Suprapubic skin (tissue), 4 donors: Measurements from ENCODE around the gene KRT78. TPM values are rescaled to one million over a fixed set of nuclear protein-coding genes. Genes with fewer than 3 reads are reported as not detected.

Experiments used
- DNase-seq, 2 donors: peaks; one replicate each; pipeline ENCODE4 v3.0.0-alpha.2; 2019; ENCODE audit warnings: low spot score in 2 of 2
- H3K27ac ChIP-seq: fragments of 200-600 bp; sonication (generic); one replicate; pipeline ENCODE4 v1.5.1; 2019
- H3K27me3 ChIP-seq: fragments of 200-600 bp; sonication (generic); one replicate; pipeline ENCODE4 v1.5.1; 2019
- H3K36me3 ChIP-seq: fragments of 200-600 bp; sonication (generic); one replicate; pipeline ENCODE4 v1.5.1; 2019
- H3K4me1 ChIP-seq: fragments of 200-600 bp; sonication (generic); one replicate; pipeline ENCODE4 v1.5.1; 2019
- H3K4me3 ChIP-seq: fragments of 200-600 bp; sonication (generic); one replicate; pipeline ENCODE4 v1.5.1; 2019; ENCODE audit warnings: mild to moderate bottlenecking
- H3K9me3 ChIP-seq: fragments of 200-600 bp; sonication (generic); one replicate; pipeline ENCODE4 v1.5.1; 2019
- EP300 ChIP-seq: sonication (generic); formaldehyde crosslinking; IDR thresholded peaks from one replicate; pipeline ENCODE4 v1.6.1; 2017; ENCODE audit warnings: antibody characterized with exemption
- POLR2A ChIP-seq, 2 donors: fragments of 450-650 bp; IDR thresholded peaks; one replicate each; pipeline ENCODE4 v1.6.1; 2017; ENCODE audit warnings: antibody characterized with exemption in 2 of 2, mild to moderate bottlenecking in 2 of 2, moderate library complexity in 2 of 2
- POLR2AphosphoS5 ChIP-seq, 3 donors: sonication (generic); formaldehyde crosslinking; IDR thresholded peaks; one replicate each; pipeline ENCODE4 v1.6.1; 2017; ENCODE audit warnings: antibody characterized with exemption in 3 of 3
- WGBS: methylation state at CpG from one replicate; pipeline ENCODE4 v1.1.5; 2018; 5-methylcytosine and 5-hydroxymethylcytosine counted together
- total RNA-seq, 4 donors: library from RNA; depleted of rRNA; stranded (reverse); fragments of >200 nt; gene quantifications; one replicate each; pipeline ENCODE4 v1.1.0, GENCODE V29; 2016
- TF ChIP-seq, protein P1 (sequence below), 2 donors: fragments of 200-600 bp in 1 of 2; fragments of 450-650 bp in 1 of 2; sonication (generic) in 1 of 2; IDR thresholded peaks; one replicate each; pipeline ENCODE4 v1.5.1; 2016 to 2019; ENCODE audit warnings: antibody characterized with exemption in 2 of 2, mild to moderate bottlenecking in 1 of 2, moderate library complexity in 1 of 2

Gene KRT78
- total RNA-seq, 4 donors from 2014 or later, result 48.9 to 115 (median 80.0) TPM

DNA sequence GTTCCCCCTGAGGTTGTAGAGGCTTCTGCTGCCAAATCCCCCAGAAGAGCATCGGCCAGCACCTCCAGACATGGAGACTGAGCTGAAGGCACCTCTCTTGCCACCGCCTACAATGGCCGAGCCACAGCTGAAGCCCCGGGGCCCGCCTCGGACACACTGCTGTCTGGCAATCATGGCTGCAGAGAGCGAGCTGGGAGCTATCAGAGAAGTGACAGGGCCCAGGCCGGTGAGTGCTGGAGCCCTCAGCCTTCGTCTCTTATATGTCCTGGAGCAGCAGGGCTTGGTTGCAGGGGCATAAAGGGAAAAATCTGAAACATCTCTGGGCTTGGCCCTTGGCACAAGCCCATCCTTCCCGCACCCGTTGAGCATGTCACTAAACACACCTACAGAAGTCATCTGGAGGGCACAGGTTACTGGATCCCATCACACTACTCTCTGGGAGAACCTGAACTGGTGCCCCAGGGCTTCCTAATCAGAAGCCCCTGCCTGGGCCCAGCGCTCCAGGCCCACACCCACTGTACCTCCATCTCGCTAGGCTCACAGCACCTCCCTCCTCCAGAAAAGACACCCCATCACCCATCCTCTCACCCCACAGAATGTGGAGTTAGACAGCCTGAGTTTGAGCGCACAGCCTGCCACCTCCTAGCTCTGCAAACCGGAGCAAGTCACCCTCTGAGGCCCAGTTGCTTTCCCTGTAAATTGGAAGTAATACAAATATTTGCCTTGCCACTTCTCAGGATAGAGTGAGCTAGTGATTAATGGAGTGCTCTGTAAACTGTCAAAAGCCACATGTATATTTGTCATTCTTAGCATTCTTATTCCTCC, 34.7 kb downstream of the KRT78 start, which contains the start of gene KRT4:
TSS of gene KRT4 (minus strand) at position 232 of the 825 bp plus-strand sequence. CDS start at position 174, 58 bp downstream.
- 69% methylated on average over 12 of the region's 15 CpGs for whole genome bisulfite sequencing
- no peak within 1 kb of the TSS for H3K4me3 ChIP-seq
- H3K27me3 ChIP-seq, result peaks cover 15% of the 10 kb centered on the region
- H3K4me1 ChIP-seq, result no peaks in the 10 kb centered on the region
- TF ChIP-seq POLR2A (IDR thresholded peaks at IDR 0.05) (no peak), EP300 (no peak), POLR2AphosphoS5 (IDR thresholded peaks at IDR 0.05) (no peak)
- TF ChIP-seq, protein P1, sequence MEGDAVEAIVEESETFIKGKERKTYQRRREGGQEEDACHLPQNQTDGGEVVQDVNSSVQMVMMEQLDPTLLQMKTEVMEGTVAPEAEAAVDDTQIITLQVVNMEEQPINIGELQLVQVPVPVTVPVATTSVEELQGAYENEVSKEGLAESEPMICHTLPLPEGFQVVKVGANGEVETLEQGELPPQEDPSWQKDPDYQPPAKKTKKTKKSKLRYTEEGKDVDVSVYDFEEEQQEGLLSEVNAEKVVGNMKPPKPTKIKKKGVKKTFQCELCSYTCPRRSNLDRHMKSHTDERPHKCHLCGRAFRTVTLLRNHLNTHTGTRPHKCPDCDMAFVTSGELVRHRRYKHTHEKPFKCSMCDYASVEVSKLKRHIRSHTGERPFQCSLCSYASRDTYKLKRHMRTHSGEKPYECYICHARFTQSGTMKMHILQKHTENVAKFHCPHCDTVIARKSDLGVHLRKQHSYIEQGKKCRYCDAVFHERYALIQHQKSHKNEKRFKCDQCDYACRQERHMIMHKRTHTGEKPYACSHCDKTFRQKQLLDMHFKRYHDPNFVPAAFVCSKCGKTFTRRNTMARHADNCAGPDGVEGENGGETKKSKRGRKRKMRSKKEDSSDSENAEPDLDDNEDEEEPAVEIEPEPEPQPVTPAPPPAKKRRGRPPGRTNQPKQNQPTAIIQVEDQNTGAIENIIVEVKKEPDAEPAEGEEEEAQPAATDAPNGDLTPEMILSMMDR (IDR thresholded peaks at IDR 0.05), result no peak
- DNase-seq, result no peak
- no peaks in the 10 kb centered on the region for H3K36me3 ChIP-seq
- no peak within 1 kb of the TSS for H3K27ac ChIP-seq
- H3K9me3 ChIP-seq, result no peaks in the 10 kb centered on the region

DNA sequence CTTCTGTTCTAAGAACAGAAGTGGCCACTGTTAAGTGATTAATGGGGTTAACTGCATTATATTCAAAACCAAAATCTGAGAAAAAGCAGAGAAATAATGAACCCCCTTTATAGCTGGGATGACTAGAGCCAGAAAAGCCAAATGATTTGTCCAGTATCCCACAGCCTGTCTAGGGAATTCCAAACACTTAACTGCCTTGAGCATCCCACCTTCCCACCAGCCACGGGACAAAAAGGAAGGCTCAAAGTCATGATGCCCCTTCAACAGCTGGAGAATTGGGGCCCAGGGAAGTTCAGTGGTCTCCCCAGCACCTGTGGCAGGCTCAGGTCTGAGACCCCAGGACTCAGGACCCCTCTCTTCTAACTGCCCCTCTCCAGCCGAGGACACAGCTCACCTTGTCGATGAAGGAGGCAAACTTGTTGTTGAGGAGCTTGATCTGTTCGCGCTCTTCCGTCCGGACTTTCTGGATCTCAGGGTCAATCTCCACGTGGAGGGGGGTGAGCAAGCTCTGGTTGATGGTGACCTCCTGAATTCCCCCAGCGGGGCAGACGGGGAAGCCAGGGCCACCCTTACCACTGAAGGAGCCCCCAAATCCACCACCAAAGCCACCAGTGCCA, 35.5 kb downstream of the KRT78 start:
- Histone ChIP-seq H3K27ac (no peak overlapping the region), H3K27me3 (peaks cover 7% of the 10 kb centered on the region), H3K36me3 (no peaks in the 10 kb centered on the region), H3K9me3 (no peaks in the 10 kb centered on the region), H3K4me3 (no peak overlapping the region), H3K4me1 (no peaks in the 10 kb centered on the region)
- no peak for TF ChIP-seq POLR2A (IDR thresholded peaks at IDR 0.05)
- TF ChIP-seq, protein P1 (IDR thresholded peaks at IDR 0.05), result no peak
- TF ChIP-seq EP300, result no peak
- TF ChIP-seq POLR2AphosphoS5 (IDR thresholded peaks at IDR 0.05), result no peak
- WGBS, result 96% methylated on average over 8 of the region's 10 CpGs
- DNase-seq, result no peak

DNA sequence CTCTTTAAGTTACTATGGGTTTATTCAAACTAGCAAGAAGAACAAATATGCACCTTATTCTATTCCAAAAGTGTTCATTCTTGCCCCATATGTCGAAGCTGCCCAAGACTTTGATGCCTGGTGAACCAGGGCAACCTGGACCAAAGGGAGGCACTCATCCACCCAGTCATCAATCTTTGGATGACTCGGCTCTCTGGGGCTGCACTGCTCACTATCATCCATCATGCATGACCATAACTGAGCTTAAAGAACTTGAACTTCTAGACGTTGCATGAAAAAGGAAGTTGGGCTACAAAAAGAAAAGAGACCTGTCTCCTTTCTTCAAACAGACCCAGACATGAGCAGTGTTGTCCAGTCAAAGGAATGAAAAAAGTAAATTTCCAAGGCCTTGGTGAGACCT, 36.0 kb downstream of the KRT78 start:
- H3K4me1 ChIP-seq, result no peaks in the 10 kb centered on the region
- no peaks in the 10 kb centered on the region for H3K9me3 ChIP-seq
- TF ChIP-seq EP300 (no peak), POLR2A (IDR thresholded peaks at IDR 0.05) (no peak)
- no peaks in the 10 kb centered on the region for H3K36me3 ChIP-seq
- peaks cover 8% of the 10 kb centered on the region for H3K27me3 ChIP-seq
- no peak overlapping the region for H3K27ac ChIP-seq
- no peak overlapping the region for H3K4me3 ChIP-seq
- DNase-seq, result no peak
- WGBS, result 66% methylated on average over 3 of the region's 3 CpGs

DNA sequence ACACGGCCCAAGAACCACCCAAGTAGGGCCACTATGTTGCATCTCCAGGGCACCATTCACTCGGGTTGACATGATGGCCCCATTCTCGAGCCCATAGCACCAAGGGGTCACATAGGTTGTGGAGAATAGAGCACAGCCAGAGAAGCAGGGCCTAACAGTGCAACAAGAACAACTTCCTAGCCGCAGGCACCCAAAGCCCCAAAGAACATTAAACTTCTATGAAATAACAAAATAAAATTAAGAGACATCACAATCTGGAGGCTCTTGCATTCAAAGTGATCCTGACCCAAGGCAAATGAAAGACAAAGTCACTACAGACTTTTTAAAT, 36.8 kb downstream of the KRT78 start:
- WGBS, result 56% methylated on average over 4 of the region's 4 CpGs
- Histone ChIP-seq H3K9me3 (no peaks in the 10 kb centered on the region), H3K4me1 (no peaks in the 10 kb centered on the region), H3K4me3 (no peak overlapping the region), H3K27me3 (peaks cover 5% of the 10 kb centered on the region), H3K36me3 (no peaks in the 10 kb centered on the region), H3K27ac (no peak overlapping the region)
- TF ChIP-seq, protein P1 (IDR thresholded peaks at IDR 0.05), result no peak
- no peak for TF ChIP-seq EP300
- no peak for TF ChIP-seq POLR2AphosphoS5 (IDR thresholded peaks at IDR 0.05)
- TF ChIP-seq POLR2A (IDR thresholded peaks at IDR 0.05), result no peak
- DNase-seq, result no peak

DNA sequence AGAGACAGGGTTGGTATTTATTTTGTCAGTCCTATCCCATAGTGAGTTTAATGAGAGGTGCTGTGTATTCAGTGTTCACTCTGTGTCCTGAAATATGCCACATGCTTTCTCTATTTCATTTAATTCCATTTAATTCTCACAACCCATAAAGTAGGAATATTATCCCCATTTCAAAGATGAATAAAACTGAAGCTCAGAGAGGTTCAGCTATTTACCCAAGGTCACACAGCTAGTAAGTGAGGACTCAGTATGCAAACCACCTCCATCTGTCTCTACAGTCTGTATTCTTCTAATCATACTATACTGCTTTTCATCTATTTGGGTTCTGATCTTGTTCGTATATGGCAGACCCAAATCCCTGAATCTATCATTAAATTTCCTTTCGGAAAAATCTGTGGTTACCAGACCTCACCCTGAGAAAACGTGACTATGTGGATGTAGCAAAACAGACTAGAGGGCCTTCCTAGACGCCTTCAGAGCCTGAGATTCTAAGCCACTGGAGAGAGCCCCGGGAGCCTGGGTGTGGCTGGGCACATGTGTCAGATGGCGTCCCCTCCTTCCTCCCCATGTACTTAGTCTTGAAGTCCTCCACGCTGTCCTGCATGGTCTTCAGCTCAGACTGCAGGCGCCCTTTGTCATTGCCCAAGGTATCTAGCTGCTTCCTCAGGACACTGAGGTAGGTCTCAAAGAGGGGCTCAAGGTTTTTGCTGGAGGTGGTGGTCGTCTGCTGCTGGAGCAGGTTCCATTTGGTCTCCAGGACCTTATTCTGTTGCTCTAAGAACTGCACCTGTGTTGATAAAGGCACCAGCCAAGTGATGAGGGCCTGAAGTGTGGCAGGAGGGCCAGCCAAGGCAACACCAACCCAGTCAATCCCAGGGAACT, 37.4 kb downstream of the KRT78 start:
- H3K9me3 ChIP-seq, result no peaks in the 10 kb centered on the region
- peaks cover 2% of the 10 kb centered on the region for H3K27me3 ChIP-seq
- TF ChIP-seq POLR2A (IDR thresholded peaks at IDR 0.05) (no peak), POLR2AphosphoS5 (IDR thresholded peaks at IDR 0.05) (no peak), EP300 (no peak)
- TF ChIP-seq, protein P1 (IDR thresholded peaks at IDR 0.05), result no peak
- 81% methylated on average over 7 of the region's 9 CpGs for WGBS
- H3K4me3 ChIP-seq, result no peak overlapping the region
- H3K4me1 ChIP-seq, result no peaks in the 10 kb centered on the region
- no peak overlapping the region for H3K27ac ChIP-seq
- DNase-seq, result no peak
- H3K36me3 ChIP-seq, result no peaks in the 10 kb centered on the region
